Measurements from ENCODE around the gene KRTAP13-3. TPM values are rescaled to one million over a fixed set of nuclear protein-coding genes. Genes with fewer than 3 reads are reported as not detected.
A peak's percentile ranks its signal among the peaks of the same experiment; 100 is the strongest.

The KRTAP13-3 gene
- total RNA-seq, 1 experiment from 2014 or later, result not detected

DNA sequence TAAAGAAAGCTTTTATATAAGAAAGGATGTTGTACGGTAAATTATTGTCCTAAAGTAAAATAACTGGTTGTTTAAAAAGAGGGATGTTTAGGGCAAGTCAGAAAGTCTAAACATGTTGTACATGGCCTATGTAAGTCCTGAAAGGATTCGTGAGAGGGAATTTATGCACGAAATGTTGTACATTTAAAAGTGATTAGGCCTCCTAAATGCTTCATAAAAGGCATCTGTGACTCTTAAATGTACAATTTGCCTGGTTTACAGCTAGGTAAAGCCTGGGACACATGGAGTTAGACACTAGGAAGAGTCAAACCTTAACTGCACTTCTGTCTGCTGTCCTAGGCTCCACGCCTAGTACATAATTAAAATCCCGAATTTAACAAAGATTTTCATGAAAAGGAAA, 9.7 kb downstream of the KRTAP13-3 start:
- Mint-ChIP-seq H3K27ac (ENCODE audit: unreplicated experiment) (no peak overlapping the region), H3K4me1 (ENCODE audit: low read depth, unreplicated experiment) (no peaks in the 10 kb centered on the region), H3K9me3 (ENCODE audit: unreplicated experiment) (no peaks in the 10 kb centered on the region), H3K36me3 (ENCODE audit: insufficient read depth, unreplicated experiment) (no peaks in the 10 kb centered on the region), H3K27me3 (ENCODE audit: insufficient read depth, unreplicated experiment) (peaks cover 7% of the 10 kb centered on the region), H3K4me3 (ENCODE audit: unreplicated experiment) (no peak overlapping the region)
- POLR2A ChIA-PET, result no interaction called here
- DNase-seq, result no peak
- TF ChIP-seq, protein P1, sequence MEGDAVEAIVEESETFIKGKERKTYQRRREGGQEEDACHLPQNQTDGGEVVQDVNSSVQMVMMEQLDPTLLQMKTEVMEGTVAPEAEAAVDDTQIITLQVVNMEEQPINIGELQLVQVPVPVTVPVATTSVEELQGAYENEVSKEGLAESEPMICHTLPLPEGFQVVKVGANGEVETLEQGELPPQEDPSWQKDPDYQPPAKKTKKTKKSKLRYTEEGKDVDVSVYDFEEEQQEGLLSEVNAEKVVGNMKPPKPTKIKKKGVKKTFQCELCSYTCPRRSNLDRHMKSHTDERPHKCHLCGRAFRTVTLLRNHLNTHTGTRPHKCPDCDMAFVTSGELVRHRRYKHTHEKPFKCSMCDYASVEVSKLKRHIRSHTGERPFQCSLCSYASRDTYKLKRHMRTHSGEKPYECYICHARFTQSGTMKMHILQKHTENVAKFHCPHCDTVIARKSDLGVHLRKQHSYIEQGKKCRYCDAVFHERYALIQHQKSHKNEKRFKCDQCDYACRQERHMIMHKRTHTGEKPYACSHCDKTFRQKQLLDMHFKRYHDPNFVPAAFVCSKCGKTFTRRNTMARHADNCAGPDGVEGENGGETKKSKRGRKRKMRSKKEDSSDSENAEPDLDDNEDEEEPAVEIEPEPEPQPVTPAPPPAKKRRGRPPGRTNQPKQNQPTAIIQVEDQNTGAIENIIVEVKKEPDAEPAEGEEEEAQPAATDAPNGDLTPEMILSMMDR (IDR thresholded peaks at IDR 0.05; ENCODE audit: insufficient read depth in 1 of 2, low read depth in 1 of 2, low read length in 1 of 2, severe bottlenecking in 1 of 2, unreplicated experiment in 1 of 2), result no peak
- intact Hi-C loops (cut with micrococcal nuclease; ENCODE audit: unreplicated experiment), result no loop called here
- Histone ChIP-seq H3K4me3 (ENCODE audit: low read depth, low read length) (no peak overlapping the region), H3K27me3 (replicated peaks; ENCODE audit: control insufficient read depth, insufficient read depth, low read length) (no peaks in the 10 kb centered on the region), H3K36me3 (ENCODE audit: control insufficient read depth, insufficient read depth, low read length) (no peaks in the 10 kb centered on the region), H3K9me3 (no peaks in the 10 kb centered on the region), H3K4me1 (no peaks in the 10 kb centered on the region)
- no TSS peak for BruUV-seq (replicated peaks)
- CTCF ChIA-PET, result no interaction called here

DNA sequence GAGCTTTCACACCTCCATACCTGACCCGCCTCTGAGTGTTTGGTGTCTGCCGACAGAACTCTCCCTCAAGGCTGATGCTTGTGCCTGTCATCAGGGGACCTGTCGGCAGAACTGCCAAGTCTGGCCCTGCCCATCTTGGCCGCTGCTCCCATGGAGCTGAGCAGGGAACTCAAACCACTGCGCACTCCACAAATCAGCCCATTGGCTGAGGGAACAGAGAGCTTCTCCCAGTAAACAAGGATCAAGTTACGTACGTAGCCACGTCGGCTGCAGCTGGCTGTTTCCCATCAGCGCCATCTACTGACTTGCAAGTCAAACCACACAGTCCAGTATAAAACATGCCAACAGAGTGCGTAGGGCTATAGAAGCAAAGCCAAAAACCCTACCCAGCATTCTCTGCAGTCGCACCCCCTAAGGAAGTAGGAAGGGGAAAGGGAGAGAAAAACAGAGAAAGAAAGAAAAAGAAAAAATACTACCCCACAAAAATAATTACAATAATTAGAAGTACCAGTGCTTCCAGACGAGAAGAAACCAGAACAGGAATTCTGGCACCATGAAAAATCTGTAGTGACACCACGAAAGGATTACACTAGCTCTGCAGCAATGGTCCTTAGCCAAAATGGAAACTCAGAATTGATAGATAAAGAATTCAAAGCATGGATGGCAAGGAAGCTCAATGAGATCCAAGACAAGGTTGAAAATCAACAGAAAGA, 16.8 kb downstream of the KRTAP13-3 start:
- H3K4me1 Mint-ChIP-seq (ENCODE audit: low read depth, unreplicated experiment), result peaks cover 6% of the 10 kb centered on the region
- Histone ChIP-seq H3K4me1 (no peaks in the 10 kb centered on the region), H3K27me3 (replicated peaks; ENCODE audit: control insufficient read depth, insufficient read depth, low read length) (no peaks in the 10 kb centered on the region), H3K4me3 (ENCODE audit: low read depth, low read length) (no peak overlapping the region), H3K36me3 (ENCODE audit: control insufficient read depth, insufficient read depth, low read length) (no peaks in the 10 kb centered on the region), H3K9me3 (0 out of 2 replicates have a peak, but pooled peaks cover 3% of the 10 kb centered on the region)
- H3K4me3 Mint-ChIP-seq (ENCODE audit: unreplicated experiment), result peak overlapping the region; percentile 66
- H3K36me3 Mint-ChIP-seq (ENCODE audit: insufficient read depth, unreplicated experiment), result no peaks in the 10 kb centered on the region
- POLR2A ChIA-PET, result no interaction called here
- BruUV-seq (replicated peaks), result no TSS peak
- DNase-seq, result peak; percentile 74 to 86
- no peaks in the 10 kb centered on the region for H3K9me3 Mint-ChIP-seq (ENCODE audit: unreplicated experiment)
- peaks cover 5% of the 10 kb centered on the region for H3K27me3 Mint-ChIP-seq (ENCODE audit: insufficient read depth, unreplicated experiment)
- CTCF ChIA-PET, result interaction anchor here (0.8 to 1.1 kb wide), 5 partner anchors 13 to 68 kb away, joined by 3 to 4 read pairs (median 3); partner anchors contain the start of gene KRTAP13-1
- no peak overlapping the region for H3K27ac Mint-ChIP-seq (ENCODE audit: unreplicated experiment)
- TF ChIP-seq, protein P1 (IDR thresholded peaks at IDR 0.05; ENCODE audit: insufficient read depth in 1 of 2, low read depth in 1 of 2, low read length in 1 of 2, severe bottlenecking in 1 of 2, unreplicated experiment in 1 of 2), result peak; percentile 60 to 63
- intact Hi-C loops (cut with micrococcal nuclease; ENCODE audit: unreplicated experiment), result loop anchor here (1.0 kb wide), 1 partner anchor 68 kb away; no protein-coding TSS in a partner anchor

DNA sequence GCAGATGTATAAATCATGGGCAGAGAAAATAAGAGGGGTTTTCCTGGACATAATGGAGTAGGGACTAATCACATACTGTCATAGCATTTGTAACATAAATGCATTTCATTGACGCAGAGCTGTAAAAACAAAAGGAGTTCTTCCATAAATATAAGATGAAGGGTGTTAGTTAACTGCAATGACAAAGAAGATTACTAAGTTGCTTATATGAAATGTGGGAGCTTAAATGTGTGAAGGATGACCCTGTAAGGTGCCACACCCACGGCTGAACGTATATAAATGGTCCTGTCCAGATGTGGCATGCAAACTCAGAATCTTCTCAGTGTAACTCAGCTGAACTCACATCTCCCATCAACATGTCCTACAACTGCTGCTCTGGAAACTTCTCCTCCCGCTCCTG, 30.0 kb downstream of the KRTAP13-3 start, which contains the start of gene KRTAP13-1:
Gene KRTAP13-1 (plus strand): TSS at position 301 of the 400 bp plus-strand sequence. CDS start 56 bp downstream, at position 357.
- CTCF ChIA-PET, result interaction anchor here (1.0 kb wide), 1 partner anchor 13 kb away, joined by 3 read pairs; no protein-coding TSS in a partner anchor
- POLR2A ChIA-PET, result no interaction called here
- Mint-ChIP-seq H3K9me3 (ENCODE audit: unreplicated experiment) (no peaks in the 10 kb centered on the region), H3K36me3 (ENCODE audit: insufficient read depth, unreplicated experiment) (no peaks in the 10 kb centered on the region), H3K4me3 (ENCODE audit: unreplicated experiment) (no peak within 1 kb of the TSS), H3K27me3 (ENCODE audit: insufficient read depth, unreplicated experiment) (peaks cover 8% of the 10 kb centered on the region), H3K27ac (ENCODE audit: unreplicated experiment) (no peak within 1 kb of the TSS), H3K4me1 (ENCODE audit: low read depth, unreplicated experiment) (no peaks in the 10 kb centered on the region)
- intact Hi-C loops (cut with micrococcal nuclease; ENCODE audit: unreplicated experiment), result no loop called here
- Histone ChIP-seq H3K4me1 (no peaks in the 10 kb centered on the region), H3K4me3 (ENCODE audit: low read depth, low read length) (no peak within 1 kb of the TSS), H3K36me3 (ENCODE audit: control insufficient read depth, insufficient read depth, low read length) (no peaks in the 10 kb centered on the region), H3K27me3 (replicated peaks; ENCODE audit: control insufficient read depth, insufficient read depth, low read length) (no peaks in the 10 kb centered on the region; the same call in 1 of the 2 replicates), H3K9me3 (no peaks in the 10 kb centered on the region)
- DNase-seq, result no peak
- no TSS peak for BruUV-seq (replicated peaks)
- TF ChIP-seq, protein P1 (IDR thresholded peaks at IDR 0.05; ENCODE audit: insufficient read depth in 1 of 2, low read depth in 1 of 2, low read length in 1 of 2, severe bottlenecking in 1 of 2, unreplicated experiment in 1 of 2), result no peak

Measured in Caco-2 (cell line).